Gastrocnemius medialis (tissue), 4 donors: ENCODE results near the gene SLC5A4.

Source experiments
- POLR2A ChIP-seq, 2 donors: fragments of 450-650 bp; IDR thresholded peaks; one replicate each; pipeline ENCODE4 v1.6.1; 2017; ENCODE audit warnings: antibody characterized with exemption in 2 of 2, mild to moderate bottlenecking in 2 of 2, moderate library complexity in 2 of 2
- TF ChIP-seq, protein P1 (sequence below), 5 experiments: fragments of 450-650 bp in 3 of 5; fragments of 200-600 bp in 2 of 5; sonication (generic) in 2 of 5; IDR thresholded peaks in 4 of 5; conservative IDR thresholded peaks in 1 of 5; 1 replicate in 4 of 5; 2 replicates in 1 of 5; pipeline ENCODE4 v1.5.1; 2016 to 2019; ENCODE audit warnings: antibody characterized with exemption in 5 of 5, mild to moderate bottlenecking in 3 of 5, moderate library complexity in 3 of 5

DNA sequence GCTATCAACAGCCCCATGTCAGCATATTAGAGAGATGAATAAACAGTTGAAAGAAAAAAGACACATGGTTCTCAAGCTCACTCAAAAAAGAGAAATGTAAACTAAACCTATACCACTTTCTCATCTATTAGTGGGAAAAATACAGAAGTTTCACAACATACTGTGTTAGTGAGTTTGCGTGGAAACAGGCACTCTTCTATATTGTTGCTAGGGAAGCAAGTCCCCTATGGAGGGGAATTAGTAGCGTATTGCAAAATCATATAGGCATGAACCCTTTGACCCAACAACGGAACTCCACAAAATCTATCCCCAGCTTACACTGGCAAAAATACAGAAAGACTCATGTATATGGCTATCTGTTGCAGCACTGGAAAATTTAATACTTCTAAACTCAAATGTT is 36.1 kb downstream of the SLC5A4 start:
- TF ChIP-seq, protein P1, sequence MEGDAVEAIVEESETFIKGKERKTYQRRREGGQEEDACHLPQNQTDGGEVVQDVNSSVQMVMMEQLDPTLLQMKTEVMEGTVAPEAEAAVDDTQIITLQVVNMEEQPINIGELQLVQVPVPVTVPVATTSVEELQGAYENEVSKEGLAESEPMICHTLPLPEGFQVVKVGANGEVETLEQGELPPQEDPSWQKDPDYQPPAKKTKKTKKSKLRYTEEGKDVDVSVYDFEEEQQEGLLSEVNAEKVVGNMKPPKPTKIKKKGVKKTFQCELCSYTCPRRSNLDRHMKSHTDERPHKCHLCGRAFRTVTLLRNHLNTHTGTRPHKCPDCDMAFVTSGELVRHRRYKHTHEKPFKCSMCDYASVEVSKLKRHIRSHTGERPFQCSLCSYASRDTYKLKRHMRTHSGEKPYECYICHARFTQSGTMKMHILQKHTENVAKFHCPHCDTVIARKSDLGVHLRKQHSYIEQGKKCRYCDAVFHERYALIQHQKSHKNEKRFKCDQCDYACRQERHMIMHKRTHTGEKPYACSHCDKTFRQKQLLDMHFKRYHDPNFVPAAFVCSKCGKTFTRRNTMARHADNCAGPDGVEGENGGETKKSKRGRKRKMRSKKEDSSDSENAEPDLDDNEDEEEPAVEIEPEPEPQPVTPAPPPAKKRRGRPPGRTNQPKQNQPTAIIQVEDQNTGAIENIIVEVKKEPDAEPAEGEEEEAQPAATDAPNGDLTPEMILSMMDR (IDR thresholded peaks at IDR 0.05 in 4 of 5, conservative IDR thresholded peaks at IDR 0.05 in 1 of 5), result no peak
- no peak for TF ChIP-seq POLR2A (IDR thresholded peaks at IDR 0.05)
